ENCODE measurements around the gene SLC2A13. TPM values are rescaled to one million over a fixed set of nuclear protein-coding genes. Genes with fewer than 3 reads are reported as not detected.

SLC2A13 gene
- total and polyA plus RNA-seq, 2 donors (not counting 1 experiment from before 2014, with no cell fraction given): 5.4 to 10.2 TPM

DNA sequence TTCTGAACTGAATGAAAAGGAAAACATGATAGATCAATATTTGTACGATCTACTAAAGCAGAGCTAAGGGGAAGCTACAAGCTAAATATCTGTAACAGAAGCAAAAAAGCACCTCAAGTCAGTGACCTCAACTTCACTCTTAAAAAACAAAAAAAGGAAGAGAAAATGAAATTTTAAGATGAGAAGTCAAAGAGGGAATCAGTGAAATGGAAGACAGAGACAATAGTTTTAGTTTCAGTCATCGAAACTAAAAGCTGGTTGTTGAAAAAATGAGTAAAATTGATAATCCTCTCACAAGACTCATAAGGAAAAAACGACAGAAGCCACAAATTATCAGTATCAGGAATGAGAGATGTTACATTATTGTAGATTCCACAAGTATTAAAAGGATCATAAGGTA, 11.9 kb upstream of the SLC2A13 start:
- no peak for TF ChIP-seq EZH2 (IDR thresholded peaks at IDR 0.05; ENCODE audit: low read length, missing control alignments)
- TF ChIP-seq, protein P1, sequence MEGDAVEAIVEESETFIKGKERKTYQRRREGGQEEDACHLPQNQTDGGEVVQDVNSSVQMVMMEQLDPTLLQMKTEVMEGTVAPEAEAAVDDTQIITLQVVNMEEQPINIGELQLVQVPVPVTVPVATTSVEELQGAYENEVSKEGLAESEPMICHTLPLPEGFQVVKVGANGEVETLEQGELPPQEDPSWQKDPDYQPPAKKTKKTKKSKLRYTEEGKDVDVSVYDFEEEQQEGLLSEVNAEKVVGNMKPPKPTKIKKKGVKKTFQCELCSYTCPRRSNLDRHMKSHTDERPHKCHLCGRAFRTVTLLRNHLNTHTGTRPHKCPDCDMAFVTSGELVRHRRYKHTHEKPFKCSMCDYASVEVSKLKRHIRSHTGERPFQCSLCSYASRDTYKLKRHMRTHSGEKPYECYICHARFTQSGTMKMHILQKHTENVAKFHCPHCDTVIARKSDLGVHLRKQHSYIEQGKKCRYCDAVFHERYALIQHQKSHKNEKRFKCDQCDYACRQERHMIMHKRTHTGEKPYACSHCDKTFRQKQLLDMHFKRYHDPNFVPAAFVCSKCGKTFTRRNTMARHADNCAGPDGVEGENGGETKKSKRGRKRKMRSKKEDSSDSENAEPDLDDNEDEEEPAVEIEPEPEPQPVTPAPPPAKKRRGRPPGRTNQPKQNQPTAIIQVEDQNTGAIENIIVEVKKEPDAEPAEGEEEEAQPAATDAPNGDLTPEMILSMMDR (conservative IDR thresholded peaks at IDR 0.05 in 1 of 2, IDR thresholded peaks at IDR 0.05 in 1 of 2; ENCODE audit: low read depth in 1 of 2, low read length in 2 of 2): no peak
- Histone ChIP-seq H2AFZ (ENCODE audit: low read length) (no peak overlapping the region), H4K20me1 (ENCODE audit: control insufficient read depth, extremely low read depth, insufficient read depth, low read length) (no peaks in the 10 kb centered on the region), H3K9me3 (ENCODE audit: control insufficient read depth, insufficient read depth, low read depth, low read length) (no peaks in the 10 kb centered on the region), H3K4me3 (replicated peaks in 1 of 4; ENCODE audit: control extremely low read depth in 1 of 4, insufficient read depth in 1 of 4, low read depth in 3 of 4, low read length in 4 of 4) (no peak overlapping the region), H3K36me3 (ENCODE audit: control insufficient read depth, insufficient read depth, low read length) (no peaks in the 10 kb centered on the region), H3K27ac (ENCODE audit: insufficient read depth, low read length) (no peak overlapping the region), H3K4me2 (ENCODE audit: extremely low read depth, insufficient read depth, low read length) (no peak overlapping the region), H3K79me2 (ENCODE audit: control insufficient read depth, insufficient read depth, low read length) (no peaks in the 10 kb centered on the region), H3K9ac (ENCODE audit: insufficient read depth, low read length) (no peak overlapping the region), H3K4me1 (ENCODE audit: control insufficient read depth, extremely low read depth, insufficient read depth, low read length) (no peaks in the 10 kb centered on the region), H3K27me3 (ENCODE audit: control insufficient read depth, insufficient read depth, low read length) (no peaks in the 10 kb centered on the region)
- no peak for DNase-seq (ENCODE audit: low read depth in 2 of 2)

DNA sequence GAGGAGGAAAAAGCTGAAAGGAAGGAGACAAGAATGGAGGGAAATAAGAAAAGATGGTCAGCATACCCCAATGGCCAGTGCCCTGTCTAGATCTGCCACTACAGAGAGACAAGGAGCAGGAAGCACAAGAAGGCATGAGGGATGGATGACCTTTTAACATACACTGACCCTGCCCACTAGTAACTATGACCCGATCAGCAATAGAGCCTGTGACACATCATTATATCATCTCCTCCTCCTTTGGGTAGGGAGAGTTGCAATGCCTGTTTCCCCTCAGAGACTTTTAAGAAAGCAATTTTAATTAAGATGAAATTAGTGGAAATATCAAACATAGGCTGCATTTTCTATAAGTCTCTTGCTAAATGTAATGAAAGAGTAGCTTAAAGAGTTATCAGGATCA, 4.7 kb upstream of the SLC2A13 start:
- DNase-seq (ENCODE audit: low read depth in 2 of 2): no peak

DNA sequence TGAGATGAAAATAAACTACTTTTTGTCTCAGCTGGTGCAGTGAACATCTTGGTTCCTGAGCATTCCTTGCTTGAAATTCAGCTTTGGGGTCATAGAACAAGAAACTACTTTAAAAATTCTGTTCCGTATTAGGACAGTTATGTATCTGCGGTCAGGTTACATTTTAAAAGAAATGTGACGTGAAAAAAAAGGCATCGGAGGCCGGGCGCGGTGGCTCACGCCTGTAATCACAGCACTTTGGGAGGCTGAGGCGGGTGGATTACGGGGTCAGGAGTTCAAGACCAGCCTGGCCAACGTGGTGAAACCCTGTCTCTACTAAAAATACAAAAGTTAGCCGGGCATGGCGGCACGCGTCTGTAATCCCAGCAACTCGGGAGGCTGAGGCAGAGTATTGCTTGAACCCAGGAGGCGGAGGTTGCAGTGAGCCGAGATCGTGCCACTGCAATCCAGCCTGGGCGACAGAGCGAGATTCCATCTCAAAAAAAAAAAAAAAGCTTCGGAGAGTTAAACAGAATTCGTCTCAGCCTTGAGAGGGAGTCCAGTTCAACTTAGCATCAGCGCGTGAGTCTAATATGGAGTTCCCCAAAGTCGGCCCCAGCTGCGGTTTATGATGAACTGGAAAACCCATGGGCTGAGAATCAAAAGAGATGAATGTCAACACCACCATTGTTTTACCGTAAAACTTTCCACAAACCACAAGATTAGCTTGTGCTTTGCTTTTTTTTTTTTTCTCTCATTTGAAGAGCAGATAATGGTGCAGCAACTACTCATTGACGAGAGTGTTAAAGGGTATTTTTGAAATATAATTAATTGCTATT, 2.1 kb upstream of the SLC2A13 start:
- Histone ChIP-seq H2AFZ (ENCODE audit: low read length) (no peak overlapping the region), H3K9ac (ENCODE audit: insufficient read depth, low read length) (no peak overlapping the region), H3K9me3 (ENCODE audit: control insufficient read depth, insufficient read depth, low read depth, low read length) (no peaks in the 10 kb centered on the region), H3K36me3 (ENCODE audit: control insufficient read depth, insufficient read depth, low read length) (no peaks in the 10 kb centered on the region), H3K79me2 (ENCODE audit: control insufficient read depth, insufficient read depth, low read length) (no peaks in the 10 kb centered on the region), H4K20me1 (ENCODE audit: control insufficient read depth, extremely low read depth, insufficient read depth, low read length) (no peaks in the 10 kb centered on the region), H3K27me3 (ENCODE audit: control insufficient read depth, insufficient read depth, low read length) (no peaks in the 10 kb centered on the region), H3K4me1 (ENCODE audit: control insufficient read depth, extremely low read depth, insufficient read depth, low read length) (no peaks in the 10 kb centered on the region), H3K27ac (ENCODE audit: insufficient read depth, low read length) (no peak overlapping the region), H3K4me2 (ENCODE audit: extremely low read depth, insufficient read depth, low read length) (peak overlapping the region; percentile 48), H3K4me3 (replicated peaks in 1 of 4; ENCODE audit: control extremely low read depth in 1 of 4, insufficient read depth in 1 of 4, low read depth in 3 of 4, low read length in 4 of 4) (no peak overlapping the region)
- TF ChIP-seq, protein P1 (conservative IDR thresholded peaks at IDR 0.05 in 1 of 2, IDR thresholded peaks at IDR 0.05 in 1 of 2; ENCODE audit: low read depth in 1 of 2, low read length in 2 of 2): no peak
- no peak for TF ChIP-seq EZH2 (IDR thresholded peaks at IDR 0.05; ENCODE audit: low read length, missing control alignments)
- no peak for DNase-seq (ENCODE audit: low read depth in 2 of 2)

More for the DNA sequence above, 4.7 kb upstream of the SLC2A13 start:
- Histone ChIP-seq H3K9me3 (ENCODE audit: control insufficient read depth, insufficient read depth, low read depth, low read length) (no peaks in the 10 kb centered on the region), H3K27ac (ENCODE audit: insufficient read depth, low read length) (no peak overlapping the region), H2AFZ (ENCODE audit: low read length) (no peak overlapping the region), H4K20me1 (ENCODE audit: control insufficient read depth, extremely low read depth, insufficient read depth, low read length) (no peaks in the 10 kb centered on the region), H3K9ac (ENCODE audit: insufficient read depth, low read length) (no peak overlapping the region), H3K79me2 (ENCODE audit: control insufficient read depth, insufficient read depth, low read length) (no peaks in the 10 kb centered on the region), H3K27me3 (ENCODE audit: control insufficient read depth, insufficient read depth, low read length) (no peaks in the 10 kb centered on the region), H3K36me3 (ENCODE audit: control insufficient read depth, insufficient read depth, low read length) (no peaks in the 10 kb centered on the region), H3K4me2 (ENCODE audit: extremely low read depth, insufficient read depth, low read length) (no peak overlapping the region), H3K4me3 (replicated peaks in 1 of 4; ENCODE audit: control extremely low read depth in 1 of 4, insufficient read depth in 1 of 4, low read depth in 3 of 4, low read length in 4 of 4) (no peak overlapping the region), H3K4me1 (ENCODE audit: control insufficient read depth, extremely low read depth, insufficient read depth, low read length) (no peaks in the 10 kb centered on the region)
- TF ChIP-seq EZH2 (IDR thresholded peaks at IDR 0.05; ENCODE audit: low read length, missing control alignments): no peak
- TF ChIP-seq, protein P1 (conservative IDR thresholded peaks at IDR 0.05 in 1 of 2, IDR thresholded peaks at IDR 0.05 in 1 of 2; ENCODE audit: low read depth in 1 of 2, low read length in 2 of 2): no peak
